ENCODE results near the gene SLCO1B3.

- TF ChIP-seq, protein P1, sequence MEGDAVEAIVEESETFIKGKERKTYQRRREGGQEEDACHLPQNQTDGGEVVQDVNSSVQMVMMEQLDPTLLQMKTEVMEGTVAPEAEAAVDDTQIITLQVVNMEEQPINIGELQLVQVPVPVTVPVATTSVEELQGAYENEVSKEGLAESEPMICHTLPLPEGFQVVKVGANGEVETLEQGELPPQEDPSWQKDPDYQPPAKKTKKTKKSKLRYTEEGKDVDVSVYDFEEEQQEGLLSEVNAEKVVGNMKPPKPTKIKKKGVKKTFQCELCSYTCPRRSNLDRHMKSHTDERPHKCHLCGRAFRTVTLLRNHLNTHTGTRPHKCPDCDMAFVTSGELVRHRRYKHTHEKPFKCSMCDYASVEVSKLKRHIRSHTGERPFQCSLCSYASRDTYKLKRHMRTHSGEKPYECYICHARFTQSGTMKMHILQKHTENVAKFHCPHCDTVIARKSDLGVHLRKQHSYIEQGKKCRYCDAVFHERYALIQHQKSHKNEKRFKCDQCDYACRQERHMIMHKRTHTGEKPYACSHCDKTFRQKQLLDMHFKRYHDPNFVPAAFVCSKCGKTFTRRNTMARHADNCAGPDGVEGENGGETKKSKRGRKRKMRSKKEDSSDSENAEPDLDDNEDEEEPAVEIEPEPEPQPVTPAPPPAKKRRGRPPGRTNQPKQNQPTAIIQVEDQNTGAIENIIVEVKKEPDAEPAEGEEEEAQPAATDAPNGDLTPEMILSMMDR (IDR thresholded peaks at IDR 0.05; ENCODE audit: insufficient read depth, low read length) = no peak
- TF ChIP-seq, protein P2, sequence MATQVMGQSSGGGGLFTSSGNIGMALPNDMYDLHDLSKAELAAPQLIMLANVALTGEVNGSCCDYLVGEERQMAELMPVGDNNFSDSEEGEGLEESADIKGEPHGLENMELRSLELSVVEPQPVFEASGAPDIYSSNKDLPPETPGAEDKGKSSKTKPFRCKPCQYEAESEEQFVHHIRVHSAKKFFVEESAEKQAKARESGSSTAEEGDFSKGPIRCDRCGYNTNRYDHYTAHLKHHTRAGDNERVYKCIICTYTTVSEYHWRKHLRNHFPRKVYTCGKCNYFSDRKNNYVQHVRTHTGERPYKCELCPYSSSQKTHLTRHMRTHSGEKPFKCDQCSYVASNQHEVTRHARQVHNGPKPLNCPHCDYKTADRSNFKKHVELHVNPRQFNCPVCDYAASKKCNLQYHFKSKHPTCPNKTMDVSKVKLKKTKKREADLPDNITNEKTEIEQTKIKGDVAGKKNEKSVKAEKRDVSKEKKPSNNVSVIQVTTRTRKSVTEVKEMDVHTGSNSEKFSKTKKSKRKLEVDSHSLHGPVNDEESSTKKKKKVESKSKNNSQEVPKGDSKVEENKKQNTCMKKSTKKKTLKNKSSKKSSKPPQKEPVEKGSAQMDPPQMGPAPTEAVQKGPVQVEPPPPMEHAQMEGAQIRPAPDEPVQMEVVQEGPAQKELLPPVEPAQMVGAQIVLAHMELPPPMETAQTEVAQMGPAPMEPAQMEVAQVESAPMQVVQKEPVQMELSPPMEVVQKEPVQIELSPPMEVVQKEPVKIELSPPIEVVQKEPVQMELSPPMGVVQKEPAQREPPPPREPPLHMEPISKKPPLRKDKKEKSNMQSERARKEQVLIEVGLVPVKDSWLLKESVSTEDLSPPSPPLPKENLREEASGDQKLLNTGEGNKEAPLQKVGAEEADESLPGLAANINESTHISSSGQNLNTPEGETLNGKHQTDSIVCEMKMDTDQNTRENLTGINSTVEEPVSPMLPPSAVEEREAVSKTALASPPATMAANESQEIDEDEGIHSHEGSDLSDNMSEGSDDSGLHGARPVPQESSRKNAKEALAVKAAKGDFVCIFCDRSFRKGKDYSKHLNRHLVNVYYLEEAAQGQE (IDR thresholded peaks at IDR 0.05; ENCODE audit: insufficient replicate concordance, low read depth) = no peak
- TF ChIP-seq GABPA (IDR thresholded peaks at IDR 0.05; ENCODE audit: low read depth) = no peak
Measured at GRCh38 chr12:20777420-20777819, 33.1 kb upstream of the SLCO1B3 start.
